GM18511 (cell line): Measurements from ENCODE around the gene OSBP2.
"Not testable (repeated sequence)": the region's sequence is repeated elsewhere in the genome, so short reads cannot be mapped to it uniquely, and the experiment has no call there.

ENCODE experiments used
- ATAC-seq: cut with Tn5 transposase; IDR thresholded peaks from one replicate; pipeline ENCODE4 v1.9.1; 2021; ENCODE audit warnings: mild to moderate bottlenecking, moderate library complexity; ENCODE audit not compliant: unreplicated experiment

The OSBP2 gene

GRCh38 chr22:30755759-30756124, 61.1 kb downstream of the OSBP2 start:
- ATAC-seq = no peak

- no peak for ATAC-seq
These were observed 69.4 kb downstream of the OSBP2 start for GRCh38 chr22:30763815-30764673.

DNA sequence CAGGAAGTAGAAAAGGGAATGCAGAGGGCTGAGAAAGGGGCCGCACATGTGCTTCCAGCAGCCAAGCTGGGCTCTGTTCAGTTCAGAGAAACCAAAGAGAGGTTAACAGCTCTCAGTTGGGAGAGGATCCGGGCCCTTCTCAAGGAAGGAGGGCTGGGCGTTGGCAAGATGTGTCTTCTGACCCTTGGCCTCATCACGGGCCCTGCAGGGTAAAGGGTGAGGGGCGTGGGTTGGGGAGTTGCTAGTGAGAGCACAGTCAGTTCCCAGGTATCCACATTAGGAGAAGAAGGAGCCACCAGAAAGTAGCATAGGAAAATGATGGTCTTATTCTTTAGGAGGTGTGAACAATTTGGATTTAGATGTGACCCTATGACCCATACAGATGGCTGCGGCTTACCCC, 73.0 kb downstream of the OSBP2 start:
- no peak for ATAC-seq

DNA sequence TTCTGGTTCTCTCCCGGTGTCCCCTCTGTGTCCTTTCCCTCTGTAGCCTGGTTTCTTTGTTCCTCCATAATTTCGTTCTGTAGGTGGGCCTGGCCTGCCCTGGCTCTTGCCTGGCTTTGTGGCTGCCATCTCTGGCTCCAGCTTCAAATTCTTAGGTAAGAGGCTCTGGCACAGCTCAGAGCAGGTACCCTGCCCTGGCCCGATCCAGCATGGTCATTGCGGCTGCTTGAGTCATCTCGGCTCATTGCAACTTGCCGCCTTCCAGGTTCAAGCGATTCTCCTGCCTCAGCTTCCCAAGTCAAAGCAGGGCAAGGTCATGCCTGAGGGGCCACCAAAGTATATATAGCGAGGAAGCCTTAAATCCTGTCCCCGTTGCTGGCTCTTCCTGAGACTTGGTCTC, 76.0 kb downstream of the OSBP2 start:
- no peak for ATAC-seq

GRCh38 chr22:30773919-30774318, 79.2 kb downstream of the OSBP2 start:
- no peak for ATAC-seq

- no peak for ATAC-seq
These were observed 79.9 kb downstream of the OSBP2 start for GRCh38 chr22:30774566-30774965.

GRCh38 chr22:30776476-30776875, 81.8 kb downstream of the OSBP2 start:
- no peak for ATAC-seq

DNA sequence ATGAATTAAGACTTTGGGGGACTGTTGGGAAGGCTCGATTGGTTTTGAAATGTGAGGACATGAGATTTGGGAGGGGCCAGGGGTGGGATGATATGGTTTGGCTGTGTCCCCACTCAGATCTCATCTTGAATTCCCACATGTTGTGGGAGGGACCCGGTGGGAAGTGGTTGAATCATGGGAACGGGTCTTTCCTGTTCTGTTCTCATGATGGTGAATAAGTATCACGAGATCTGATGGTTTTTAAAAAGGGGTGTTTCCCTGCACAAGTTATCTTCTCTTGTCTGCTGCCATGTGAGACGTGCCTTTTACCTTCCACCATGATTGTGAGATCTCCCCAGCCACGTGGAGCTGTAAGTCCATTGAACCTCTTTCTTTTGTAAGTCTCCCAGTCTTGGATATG, 82.5 kb downstream of the OSBP2 start:
- not testable (repeated sequence) for ATAC-seq

GRCh38 chr22:30777587-30777986, 82.9 kb downstream of the OSBP2 start:
- ATAC-seq = no peak

- ATAC-seq = no peak
These were observed 83.6 kb downstream of the OSBP2 start for GRCh38 chr22:30778261-30778660.

DNA sequence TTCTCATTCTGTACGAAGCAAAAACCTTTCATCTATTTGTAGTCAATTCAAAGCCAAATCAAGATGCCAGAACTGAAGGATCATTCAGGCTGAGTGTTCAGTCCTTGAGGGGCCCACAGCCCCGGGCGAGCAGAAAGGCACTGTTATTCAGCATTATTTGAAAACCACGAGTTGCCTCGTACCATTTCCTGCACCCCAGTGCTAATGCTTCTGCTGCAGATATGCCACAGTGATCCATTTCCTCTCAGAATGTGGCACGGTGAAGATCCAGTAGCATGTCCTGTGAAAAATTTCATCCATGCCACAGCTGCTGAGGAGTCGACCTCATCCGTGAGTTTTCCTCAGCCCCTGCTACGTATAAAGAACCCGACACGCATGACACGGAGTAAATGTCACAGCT, 85.4 kb downstream of the OSBP2 start:
- ATAC-seq = no peak

DNA sequence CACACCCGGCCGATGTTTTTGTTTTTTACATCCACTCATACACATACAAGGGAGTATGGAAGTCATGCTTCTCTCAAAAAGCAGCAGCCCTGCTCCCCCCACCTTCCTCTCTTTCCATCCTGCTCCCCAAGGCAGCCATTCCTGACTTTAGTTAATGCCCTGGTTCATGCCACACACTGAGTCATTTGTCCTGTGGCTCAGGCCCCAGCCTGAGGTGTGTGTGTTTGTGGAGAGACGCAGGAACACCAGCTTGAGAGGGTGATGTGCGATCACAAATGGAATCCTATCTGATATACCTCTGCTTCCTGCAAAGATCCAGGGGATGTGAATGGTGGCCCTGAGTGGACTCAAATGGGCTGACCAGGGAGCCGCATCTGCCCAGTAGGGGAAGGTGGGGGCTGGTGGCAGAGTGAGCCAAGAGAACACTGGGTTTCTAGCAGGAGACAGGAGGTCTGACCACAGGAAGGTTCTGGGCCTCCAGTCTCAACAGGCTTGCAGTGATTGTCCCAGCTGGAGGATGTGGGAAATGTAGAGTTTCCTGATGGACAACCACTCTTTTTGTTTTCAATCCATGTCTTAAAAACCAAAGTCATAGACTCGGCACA, 86.7 kb downstream of the OSBP2 start:
- ATAC-seq = no peak

DNA sequence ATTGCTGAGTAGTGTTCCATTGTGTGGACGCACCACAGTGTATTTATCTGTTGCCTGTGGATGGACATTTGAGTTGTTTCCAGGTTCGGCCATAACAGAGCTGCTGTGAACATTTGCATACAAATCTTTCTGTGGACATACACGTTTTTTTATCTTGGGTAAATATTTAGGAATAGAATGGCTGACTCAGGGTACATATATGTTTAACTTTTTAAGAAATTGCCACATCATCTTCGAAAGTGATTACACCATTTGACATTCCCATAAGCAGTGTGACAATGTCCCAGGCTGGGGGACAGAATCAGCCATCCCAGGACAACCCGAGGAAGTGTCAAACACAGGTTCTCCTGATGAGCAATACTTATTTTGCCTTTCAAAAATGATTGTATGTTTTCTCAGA, 87.9 kb downstream of the OSBP2 start:
- ATAC-seq = no peak

- ATAC-seq = no peak
These were observed 88.3 kb downstream of the OSBP2 start for GRCh38 chr22:30783021-30783420.

DNA sequence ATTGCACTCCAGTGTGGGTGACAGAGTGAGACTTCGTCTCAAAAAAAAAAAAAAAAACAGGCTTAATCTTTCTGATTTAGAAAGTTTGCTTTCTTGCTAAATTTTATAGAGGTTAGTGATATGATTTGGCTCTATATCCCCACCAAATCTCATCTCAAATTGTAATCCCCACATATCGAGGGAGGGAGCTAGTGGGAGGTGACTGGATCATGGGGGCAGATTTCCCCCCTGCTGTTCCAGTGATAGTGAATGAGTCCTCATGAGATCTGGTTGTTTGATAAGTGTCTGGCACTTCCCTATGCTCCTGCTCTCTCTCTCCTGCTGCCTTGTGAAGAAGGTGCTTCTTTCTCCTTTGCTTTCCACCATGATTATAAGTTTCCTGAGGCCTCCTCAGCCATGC, 90.9 kb downstream of the OSBP2 start:
- ATAC-seq = no peak

DNA sequence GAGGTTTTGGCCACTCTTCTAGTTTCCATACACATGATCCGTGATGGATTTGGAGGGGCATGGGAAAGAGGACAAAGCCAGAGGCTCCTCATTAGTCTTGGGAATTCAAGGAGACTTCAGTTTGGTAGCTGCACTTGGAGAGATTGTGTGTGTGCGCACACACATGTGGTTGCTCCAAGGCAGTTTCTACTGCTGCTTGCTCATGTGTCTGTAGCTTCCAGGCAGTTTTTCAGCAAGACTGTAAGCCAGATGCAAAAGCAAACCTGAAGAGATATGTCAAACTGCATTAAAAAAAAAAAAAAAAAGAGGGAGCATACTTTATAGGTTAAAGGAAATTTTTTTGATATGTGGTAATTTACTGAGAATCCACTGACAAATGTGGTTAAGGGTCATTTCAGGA, 95.7 kb downstream of the OSBP2 start:
- no peak for ATAC-seq

DNA sequence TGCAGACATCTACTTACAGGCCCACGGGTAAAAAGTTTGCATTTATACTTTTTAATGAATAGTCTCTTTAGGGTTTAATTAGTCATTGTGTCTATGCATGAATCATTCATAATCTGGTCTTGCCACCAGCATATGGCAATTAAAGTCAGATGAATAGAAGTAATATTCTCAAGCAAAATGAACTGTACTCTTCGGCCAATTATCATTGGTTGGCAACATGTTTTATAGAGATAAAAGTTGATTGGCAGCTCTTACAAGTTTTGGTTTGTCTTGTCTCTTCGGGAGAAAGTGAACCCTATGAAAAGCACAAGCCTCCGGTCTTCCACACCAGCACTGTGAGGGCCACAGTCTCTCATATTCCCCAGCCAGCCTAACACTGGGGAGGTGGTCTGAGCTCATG, 97.8 kb downstream of the OSBP2 start:
- no peak for ATAC-seq

GRCh38 chr22:30795118-30795517, 100.4 kb downstream of the OSBP2 start:
- no peak for ATAC-seq

DNA sequence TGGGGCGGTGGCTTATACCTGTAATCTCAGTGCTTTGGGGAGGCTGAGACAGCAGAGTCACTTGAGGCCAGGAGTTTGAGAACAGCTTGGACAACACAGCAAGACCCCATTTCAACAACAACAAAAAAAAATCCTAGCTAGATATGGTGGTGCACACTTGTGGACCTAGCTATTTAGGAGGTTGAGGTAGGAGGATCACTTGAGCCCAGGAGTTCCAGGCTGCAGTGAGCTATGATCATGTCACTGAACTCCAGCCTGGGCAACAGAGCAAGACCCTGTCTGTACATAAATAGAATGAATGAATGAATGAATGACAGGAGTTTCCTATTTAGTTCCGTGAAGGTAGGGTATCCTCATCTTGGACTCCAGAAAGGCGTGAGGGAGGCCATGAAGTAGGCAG, 107.0 kb downstream of the OSBP2 start:
- ATAC-seq = no peak

DNA sequence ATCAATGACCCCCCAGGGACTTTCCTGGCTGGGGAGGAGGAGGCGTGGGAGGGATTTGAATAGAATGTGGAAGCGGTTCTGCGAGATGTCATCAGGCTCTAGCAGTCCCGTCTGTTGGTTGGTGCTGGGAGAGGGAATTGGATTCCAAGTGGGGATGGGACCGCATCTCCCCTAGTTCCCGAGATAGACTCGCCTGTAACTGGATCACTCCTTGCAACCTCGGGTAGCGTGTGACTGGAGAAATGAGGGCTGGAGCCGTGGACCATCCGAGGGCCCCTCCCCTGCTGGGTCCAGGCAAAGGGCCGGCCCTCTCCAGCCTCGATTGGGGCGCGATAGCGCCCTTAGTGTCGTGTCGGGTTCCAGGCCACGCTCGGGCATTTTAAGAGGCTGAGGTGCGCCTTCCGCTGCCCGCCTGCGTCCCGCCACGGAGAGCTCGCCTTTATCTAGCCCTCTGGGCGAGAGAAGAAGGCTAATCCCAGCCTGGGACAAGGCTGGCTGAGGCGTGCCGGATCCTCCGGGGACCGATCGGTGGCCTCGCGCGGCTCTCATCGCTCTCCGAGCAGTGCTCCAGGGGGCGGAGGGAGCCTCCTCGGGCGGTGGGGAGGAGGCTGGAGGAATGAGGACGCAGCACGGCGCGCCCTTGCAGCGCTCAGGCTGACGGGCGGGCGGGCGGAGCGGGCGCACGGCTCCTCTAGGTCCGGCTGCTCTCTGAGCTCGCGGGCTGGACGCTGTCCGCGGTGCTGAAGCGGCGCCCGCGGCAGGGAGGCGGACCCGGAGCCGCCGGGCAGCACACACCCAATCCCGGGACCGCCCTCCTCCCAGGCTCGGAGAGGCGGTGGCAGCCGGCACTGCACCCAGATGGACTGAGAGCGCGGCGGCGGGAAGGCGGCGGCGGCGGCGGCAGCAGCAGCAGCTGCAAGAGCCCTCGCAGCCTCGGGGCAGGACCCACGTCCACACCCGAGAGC, 107.8 kb downstream of the OSBP2 start:
- no peak for ATAC-seq

DNA sequence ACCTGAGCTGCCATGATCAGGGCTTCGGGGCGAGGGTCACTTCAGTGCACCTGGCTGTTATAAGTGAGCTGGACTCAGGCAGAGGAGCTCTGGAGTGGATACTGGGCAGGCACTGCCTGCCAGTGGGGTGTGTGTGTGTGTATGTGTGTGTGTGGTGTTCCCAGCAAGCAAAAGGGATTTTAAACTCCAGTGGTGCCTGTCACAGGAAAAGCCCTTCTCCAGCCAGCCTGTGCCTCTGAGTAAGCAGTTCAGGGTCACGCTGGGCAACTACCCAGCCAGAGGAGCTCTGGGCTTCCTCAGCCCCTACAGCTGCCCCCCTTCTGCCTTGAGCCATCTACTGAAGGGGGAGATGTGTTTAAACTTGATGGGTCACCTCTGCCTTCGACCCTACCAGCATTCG, 109.0 kb downstream of the OSBP2 start:
- ATAC-seq = no peak

- no peak for ATAC-seq
These were observed 110.0 kb downstream of the OSBP2 start for GRCh38 chr22:30804626-30805025.
